Measurements from ENCODE around the gene MS4A12.
A peak's percentile ranks its signal among the peaks of the same experiment; 100 is the strongest.

Gene MS4A12

GRCh38 chr11:60459345-60459744, 33.2 kb upstream of the MS4A12 start:
- Histone ChIP-seq H3K79me2 (ENCODE audit: control insufficient read depth, low read length) (peaks cover 92% of the 10 kb centered on the region), H3K4me1 (ENCODE audit: control insufficient read depth, low read length) (peaks cover 61% of the 10 kb centered on the region), H3K27ac (ENCODE audit: low read depth, low read length) (peak overlapping the region; percentile 98), H4K20me1 (ENCODE audit: control insufficient read depth, insufficient read depth, low read depth, low read length) (peaks cover 12% of the 10 kb centered on the region; the same call in 1 of the 2 replicates), H3K36me3 (ENCODE audit: control insufficient read depth, low read length) (peaks cover 95% of the 10 kb centered on the region), H3K27me3 (ENCODE audit: control insufficient read depth, low read length) (no peaks in the 10 kb centered on the region), H3F3A (ENCODE audit: control insufficient read depth, insufficient read depth) (peaks cover 42% of the 10 kb centered on the region), H3K9me3 (ENCODE audit: control insufficient read depth, insufficient read depth, low read length) (no peaks in the 10 kb centered on the region), H3K9me2 (replicated peaks; ENCODE audit: control insufficient read depth, low read length) (no peaks in the 10 kb centered on the region), H3K4me3 (ENCODE audit: low read length) (peak overlapping the region; percentile 81), H3K4me2 (ENCODE audit: low read length) (peak overlapping the region; percentile 93)
- TF ChIP-seq CTCF (IDR thresholded peaks at IDR 0.05; ENCODE audit: low read depth, low read length, poor library complexity, severe bottlenecking) = no peak
- no peak for TF ChIP-seq EZH2phosphoT487 (IDR thresholded peaks at IDR 0.05; ENCODE audit: borderline replicate concordance, low read length)

- H3K4me1 ChIP-seq (ENCODE audit: control insufficient read depth, low read length) = peaks cover 36% of the 10 kb centered on the region
- no peak overlapping the region for H3K4me2 ChIP-seq (ENCODE audit: low read length)
- H3K36me3 ChIP-seq (ENCODE audit: control insufficient read depth, low read length) = peaks cover 85% of the 10 kb centered on the region
- no peaks in the 10 kb centered on the region for H4K20me1 ChIP-seq (ENCODE audit: control insufficient read depth, insufficient read depth, low read depth, low read length)
- H3K9me3 ChIP-seq (ENCODE audit: control insufficient read depth, insufficient read depth, low read length) = no peaks in the 10 kb centered on the region
- H3K4me3 ChIP-seq (ENCODE audit: low read length) = no peak overlapping the region
- H3K9me2 ChIP-seq (replicated peaks; ENCODE audit: control insufficient read depth, low read length) = no peaks in the 10 kb centered on the region
- H3K27me3 ChIP-seq (ENCODE audit: control insufficient read depth, low read length) = no peaks in the 10 kb centered on the region
- TF ChIP-seq CTCF (IDR thresholded peaks at IDR 0.05; ENCODE audit: low read depth, low read length, poor library complexity, severe bottlenecking) = no peak
- TF ChIP-seq EZH2phosphoT487 (IDR thresholded peaks at IDR 0.05; ENCODE audit: borderline replicate concordance, low read length) = no peak
- H3K79me2 ChIP-seq (ENCODE audit: control insufficient read depth, low read length) = 0 out of 2 replicates have a peak, but pooled peaks cover 5% of the 10 kb centered on the region
- peaks cover 79% of the 10 kb centered on the region for H3F3A ChIP-seq (ENCODE audit: control insufficient read depth, insufficient read depth)
- H3K27ac ChIP-seq (ENCODE audit: low read depth, low read length) = peak overlapping the region; percentile 26; the same call in 1 of the 2 replicates
These were observed 23.7 kb upstream of the MS4A12 start for GRCh38 chr11:60468829-60469228.

GRCh38 chr11:60469723-60470122, 22.9 kb upstream of the MS4A12 start:
- no peak overlapping the region for H3K4me3 ChIP-seq (ENCODE audit: low read length)
- no peaks in the 10 kb centered on the region for H4K20me1 ChIP-seq (ENCODE audit: control insufficient read depth, insufficient read depth, low read depth, low read length)
- H3K27me3 ChIP-seq (ENCODE audit: control insufficient read depth, low read length) = no peaks in the 10 kb centered on the region
- H3F3A ChIP-seq (ENCODE audit: control insufficient read depth, insufficient read depth) = peaks cover 71% of the 10 kb centered on the region
- H3K4me2 ChIP-seq (ENCODE audit: low read length) = no peak overlapping the region
- peaks cover 76% of the 10 kb centered on the region for H3K36me3 ChIP-seq (ENCODE audit: control insufficient read depth, low read length)
- H3K9me3 ChIP-seq (ENCODE audit: control insufficient read depth, insufficient read depth, low read length) = no peaks in the 10 kb centered on the region
- H3K27ac ChIP-seq (ENCODE audit: low read depth, low read length) = peak overlapping the region; percentile 29
- peaks cover 36% of the 10 kb centered on the region for H3K4me1 ChIP-seq (ENCODE audit: control insufficient read depth, low read length)
- no peaks in the 10 kb centered on the region for H3K9me2 ChIP-seq (replicated peaks; ENCODE audit: control insufficient read depth, low read length)
- H3K79me2 ChIP-seq (ENCODE audit: control insufficient read depth, low read length) = no peaks in the 10 kb centered on the region
- TF ChIP-seq EZH2phosphoT487 (IDR thresholded peaks at IDR 0.05; ENCODE audit: borderline replicate concordance, low read length) (no peak), CTCF (IDR thresholded peaks at IDR 0.05; ENCODE audit: low read depth, low read length, poor library complexity, severe bottlenecking) (peak; percentile 48)

All from DOHH2 (cell line).